Vagina (tissue), 2 donors: ENCODE measurements around the gene CNNM2.

ENCODE experiments used
- CTCF ChIP-seq, 3 experiments: fragments of 450-650 bp in 2 of 3; fragments of 200-600 bp in 1 of 3; sonication (generic) in 1 of 3; IDR thresholded peaks; one replicate each; pipeline ENCODE4 v1.5.1; 2017 to 2019; ENCODE audit warnings: antibody characterized with exemption in 3 of 3, mild to moderate bottlenecking in 2 of 3, moderate library complexity in 2 of 3
- POLR2AphosphoS5 ChIP-seq, 2 donors: sonication (generic); formaldehyde crosslinking; IDR thresholded peaks; one replicate each; pipeline ENCODE4 v1.9.0; 2017; ENCODE audit warnings: antibody characterized with exemption in 2 of 2, mild to moderate bottlenecking in 2 of 2, low read depth in 1 of 2; ENCODE audit not compliant: insufficient read depth in 1 of 2

- TF ChIP-seq POLR2AphosphoS5 (IDR thresholded peaks at IDR 0.05; ENCODE audit: insufficient read depth in 1 of 2, low read depth in 1 of 2) = no peak
- TF ChIP-seq CTCF (IDR thresholded peaks at IDR 0.05) = no peak
These were observed 160.2 kb downstream of the CNNM2 start for GRCh38 chr10:103078309-103078615.
